Common myeloid progenitor, CD34-positive (primary cell): ENCODE measurements around the gene PDLIM1.
A peak's percentile ranks its signal among the peaks of the same experiment; 100 is the strongest.

Experiments used
- CTCF ChIA-PET: fragments of 350-600 bp; sonication (Branson Sonifier 250); formaldehyde crosslinking; loops from one replicate; lab custom pipeline; 2021; ENCODE audit warnings: antibody characterized with exemption; lab: Charles Lee
- POLR2A ChIA-PET: fragments of 350-600 bp; sonication (Branson Sonifier 250); formaldehyde crosslinking; loops from one replicate; lab custom pipeline; 2021; ENCODE audit warnings: antibody characterized with exemption; lab: Charles Lee
- DNase-seq, 3 donors: peaks; one replicate each; pipeline versions ENCODE4 v3.0.0 to v3.0.0-alpha.2; 2013
- H3K27ac ChIP-seq, 2 experiments: 1 replicate in 1 of 2; 2 replicates in 1 of 2; pipeline ENCODE4 v1.7.0; 2013; ENCODE audit warnings: inconsistent platforms in 2 of 2, low read length in 2 of 2, mild to moderate bottlenecking in 2 of 2, low read depth in 1 of 2, moderate library complexity in 1 of 2; ENCODE audit not compliant: severe bottlenecking in 2 of 2, insufficient read depth in 1 of 2, poor library complexity in 1 of 2
- H3K27me3 ChIP-seq, 5 experiments: replicated peaks in 2 of 5; 1 replicate in 3 of 5; 2 replicates in 2 of 5; pipeline versions ENCODE4 v1.6.1 to v1.7.0; 2013; ENCODE audit warnings: low read length in 4 of 5, mild to moderate bottlenecking in 2 of 5, moderate library complexity in 2 of 5, inconsistent platforms in 1 of 5; ENCODE audit not compliant: insufficient read depth in 5 of 5, control insufficient read depth in 4 of 5
- H3K36me3 ChIP-seq, 4 experiments: 1 replicate in 2 of 4; 2 replicates in 2 of 4; pipeline versions ENCODE4 v1.6.1 to v1.7.0; 2013; ENCODE audit warnings: low read length in 3 of 4, control low read depth in 1 of 4, mild to moderate bottlenecking in 1 of 4; ENCODE audit not compliant: control insufficient read depth in 4 of 4, insufficient read depth in 4 of 4
- H3K4me1 ChIP-seq, 4 experiments: 1 replicate in 3 of 4; 2 replicates in 1 of 4; pipeline versions ENCODE4 v1.6.1 to v1.7.1; 2013; ENCODE audit warnings: low read length in 3 of 4, mild to moderate bottlenecking in 3 of 4, control low read depth in 1 of 4, inconsistent platforms in 1 of 4, moderate library complexity in 1 of 4; ENCODE audit not compliant: control insufficient read depth in 4 of 4, insufficient read depth in 4 of 4; ENCODE audit errors: control extremely low read depth in 1 of 4
- H3K4me3 ChIP-seq, 7 experiments: 1 replicate in 4 of 7; 2 replicates in 3 of 7; pipeline versions ENCODE4 v1.5.1 to v1.7.0; 2013; ENCODE audit warnings: mild to moderate bottlenecking in 7 of 7, low read length in 6 of 7, moderate library complexity in 6 of 7, inconsistent platforms in 2 of 7, low read depth in 2 of 7, control low read depth in 1 of 7; ENCODE audit not compliant: insufficient read depth in 4 of 7, control insufficient read depth in 1 of 7; ENCODE audit errors: extremely low read depth in 1 of 7
- H3K9me3 ChIP-seq, 5 experiments: 1 replicate in 4 of 5; 2 replicates in 1 of 5; pipeline versions ENCODE4 v1.6.1 to v1.7.1; 2013; ENCODE audit warnings: low read length in 4 of 5, mild to moderate bottlenecking in 2 of 5, inconsistent platforms in 1 of 5, low read depth in 1 of 5, moderate library complexity in 1 of 5; ENCODE audit not compliant: control insufficient read depth in 4 of 5, insufficient read depth in 2 of 5; ENCODE audit errors: control extremely low read depth in 1 of 5
- WGBS: methylation state at CpG from one replicate; pipeline ENCODE4 v1.1.5; 2013; ENCODE audit not compliant: insufficient coverage; 5-methylcytosine and 5-hydroxymethylcytosine counted together

The PDLIM1 gene

DNA sequence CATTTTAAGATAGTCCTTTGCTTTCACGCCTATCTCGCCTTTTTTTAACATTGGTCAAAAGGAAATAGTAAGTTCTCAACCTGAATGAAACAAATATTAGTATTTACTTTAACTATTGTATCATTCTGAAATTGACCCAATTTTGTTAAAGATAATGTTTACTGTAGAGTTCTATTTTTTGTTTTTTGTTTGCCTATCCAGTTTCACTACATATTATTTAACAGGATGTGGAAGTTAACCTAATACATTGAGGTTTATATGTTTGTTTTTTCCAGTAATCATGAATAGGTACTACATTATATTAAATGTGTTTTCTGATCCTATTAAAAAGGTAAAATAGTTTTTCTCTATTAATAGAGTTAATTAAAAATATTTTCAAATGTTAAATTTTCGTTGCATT, 70.3 kb downstream of the PDLIM1 start:
- Histone ChIP-seq H3K4me3 (no peak overlapping the region), H3K27ac (no peak overlapping the region), H3K4me1 (peaks cover 0 to 8% (median under 1%) of the 10 kb centered on the region in 4 experiments), H3K27me3 (no peaks in the 10 kb centered on the region), H3K9me3 (no peaks in the 10 kb centered on the region), H3K36me3 (peaks cover 0 to 4% (median 1%) of the 10 kb centered on the region in 4 experiments)
- ChIA-PET POLR2A (no interaction called here), CTCF (no interaction called here)
- DNase-seq, result no peak
- no CpG with 5 or more reads among the region's 3 CpGs for WGBS

DNA sequence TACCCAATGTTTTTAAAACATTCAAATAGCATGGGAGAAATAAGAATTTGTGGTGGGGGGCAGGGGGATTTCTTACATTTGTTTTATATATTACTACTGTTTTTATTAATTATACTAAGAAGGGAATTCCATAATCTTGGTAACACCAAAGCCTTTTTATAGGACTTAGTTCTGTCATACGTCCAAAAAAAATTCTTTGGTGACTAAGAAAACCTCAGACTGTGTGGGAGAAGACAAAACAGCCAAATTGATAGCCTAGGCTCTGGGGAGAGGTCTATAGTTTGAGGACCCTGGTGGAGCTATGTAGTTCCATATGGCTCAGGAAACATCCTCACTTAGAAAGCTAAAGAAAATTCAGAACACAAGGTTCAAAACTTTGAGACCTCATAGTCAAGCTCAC, 73.3 kb downstream of the PDLIM1 start:
- no peak for DNase-seq

GRCh38 chr10:95214793-95215192, 76.0 kb downstream of the PDLIM1 start:
- peak overlapping the region in 1 of 7 experiments; percentile 17 for H3K4me3 ChIP-seq
- peak; percentile 23 to 75 (median 61) for DNase-seq
- WGBS, result 0% methylated on average over 1 of the region's 3 CpGs
- ChIA-PET POLR2A (no interaction called here), CTCF (interaction anchor here (0.9 kb wide), 1 partner anchor 131 kb away, joined by 3 read pairs; no protein-coding TSS in a partner anchor)
- peaks cover 0 to 24% (median 7%) of the 10 kb centered on the region in 4 experiments for H3K4me1 ChIP-seq
- no peak overlapping the region for H3K27ac ChIP-seq
- no peaks in the 10 kb centered on the region for H3K9me3 ChIP-seq
- H3K36me3 ChIP-seq, result no peaks in the 10 kb centered on the region
- H3K27me3 ChIP-seq, result no peaks in the 10 kb centered on the region

More for the DNA sequence above, 73.3 kb downstream of the PDLIM1 start:
- ChIA-PET CTCF (no interaction called here), POLR2A (no interaction called here)
- no peaks in the 10 kb centered on the region for H3K27me3 ChIP-seq
- no peaks in the 10 kb centered on the region for H3K9me3 ChIP-seq
- no CpG with 5 or more reads among the region's 1 CpG for WGBS
- peaks cover 0 to 2% (median 0%) of the 10 kb centered on the region in 4 experiments for H3K36me3 ChIP-seq
- H3K4me1 ChIP-seq, result peaks cover 0 to 24% (median 7%) of the 10 kb centered on the region in 4 experiments
- no peak overlapping the region for H3K4me3 ChIP-seq
- H3K27ac ChIP-seq, result no peak overlapping the region

- H3K27me3 ChIP-seq, result no peaks in the 10 kb centered on the region
- H3K27ac ChIP-seq, result no peak overlapping the region
- WGBS, result no CpG with 5 or more reads among the region's 2 CpGs
- POLR2A ChIA-PET, result no interaction called here
- H3K4me1 ChIP-seq, result peaks cover 0 to 24% (median 7%) of the 10 kb centered on the region in 4 experiments
- H3K4me3 ChIP-seq, result peak overlapping the region in 1 of 7 experiments; percentile 17
- CTCF ChIA-PET, result no interaction called here
- peak; percentile 23 to 80 (median 77) for DNase-seq
- H3K9me3 ChIP-seq, result no peaks in the 10 kb centered on the region
- H3K36me3 ChIP-seq, result no peaks in the 10 kb centered on the region
Observed at GRCh38 chr10:95214369-95214768, 76.4 kb downstream of the PDLIM1 start.

GRCh38 chr10:95211606-95212279, 79.1 kb downstream of the PDLIM1 start:
- no peaks in the 10 kb centered on the region for H3K36me3 ChIP-seq
- POLR2A ChIA-PET, result no interaction called here
- DNase-seq, result no peak
- H3K27me3 ChIP-seq, result no peaks in the 10 kb centered on the region
- H3K27ac ChIP-seq, result no peak overlapping the region
- 100% methylated on average over 2 of the region's 3 CpGs for WGBS
- H3K4me1 ChIP-seq, result peaks cover 0 to 17% (median 7%) of the 10 kb centered on the region in 4 experiments
- CTCF ChIA-PET, result interaction anchor here (0.7 to 1.9 kb wide), 3 partner anchors 18 to 30 kb away, joined by 3 to 13 read pairs (median 3); no protein-coding TSS in a partner anchor
- H3K4me3 ChIP-seq, result no peak overlapping the region
- no peaks in the 10 kb centered on the region for H3K9me3 ChIP-seq

- DNase-seq, result no peak
- Histone ChIP-seq H3K27me3 (no peaks in the 10 kb centered on the region), H3K4me3 (no peak overlapping the region), H3K9me3 (no peaks in the 10 kb centered on the region), H3K4me1 (peaks cover 0 to 7% (median 3%) of the 10 kb centered on the region in 4 experiments), H3K36me3 (no peaks in the 10 kb centered on the region), H3K27ac (no peak overlapping the region)
- POLR2A ChIA-PET, result no interaction called here
- WGBS, result no CpG with 5 or more reads among the region's 6 CpGs
- CTCF ChIA-PET, result interaction anchor here (0.6 to 1.4 kb wide), 3 partner anchors 34 to 155 kb away, joined by 3 read pairs; no protein-coding TSS in a partner anchor
Observed at GRCh38 chr10:95209509-95210127, 81.2 kb downstream of the PDLIM1 start.
